Measurements from ENCODE around the gene ITPRID2.

Gene ITPRID2

DNA sequence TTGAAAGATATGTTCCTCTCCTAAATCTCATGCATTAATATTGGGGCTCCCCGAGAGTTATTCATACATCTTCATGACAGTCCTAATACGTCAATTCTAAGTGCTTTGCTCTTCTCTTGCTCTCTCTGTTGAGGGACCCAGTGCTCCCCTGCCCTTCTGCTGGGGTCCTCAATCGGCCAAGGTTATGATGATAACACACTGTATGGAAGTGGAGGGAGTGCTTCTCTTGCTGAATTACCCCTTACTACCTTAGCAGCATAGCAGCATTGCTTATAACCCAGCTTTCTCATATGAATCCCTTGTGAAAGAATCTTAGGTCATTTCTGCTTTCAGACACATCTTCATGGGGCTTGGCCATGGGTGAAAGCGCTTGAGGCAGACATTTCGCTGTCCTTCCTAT, 43.2 kb downstream of the ITPRID2 start:
- Histone ChIP-seq H3K79me2 (ENCODE audit: control insufficient read depth, insufficient read depth, low read length, poor library complexity) (no peaks in the 10 kb centered on the region), H3K27ac (ENCODE audit: low read depth, low read length) (no peak overlapping the region), H3K4me2 (ENCODE audit: low read length) (no peak overlapping the region), H2BK5ac (ENCODE audit: low read depth, low read length, poor library complexity) (no peak overlapping the region), H3K79me1 (ENCODE audit: low read length) (no peaks in the 10 kb centered on the region), H4K8ac (ENCODE audit: low read depth, low read length) (no peak overlapping the region), H3K4me3 (ENCODE audit: low read depth, low read length) (no peak overlapping the region), H3K9ac (ENCODE audit: low read length) (no peak overlapping the region), H3K9me3 (ENCODE audit: insufficient read depth, low read depth, low read length) (no peaks in the 10 kb centered on the region), H3K18ac (ENCODE audit: low read length) (no peak overlapping the region), H3K4me1 (ENCODE audit: control insufficient read depth in 1 of 2, insufficient read depth in 2 of 2, low read length in 2 of 2) (no peaks in the 10 kb centered on the region), H4K12ac (ENCODE audit: low read depth, low read length) (no peak overlapping the region), H3K23ac (ENCODE audit: low read length) (peak overlapping the region; percentile 84), H3K4ac (ENCODE audit: low read depth, low read length) (no peak overlapping the region), H2AK5ac (ENCODE audit: low read length) (no peak overlapping the region), H3K36me3 (ENCODE audit: control insufficient read depth in 1 of 2, insufficient read depth in 2 of 2, low read length in 2 of 2) (no peaks in the 10 kb centered on the region), H3K14ac (ENCODE audit: low read length) (no peak overlapping the region), H2BK12ac (ENCODE audit: low read length) (no peak overlapping the region), H3K27me3 (ENCODE audit: insufficient read depth, low read length) (no peaks in the 10 kb centered on the region), H2BK120ac (ENCODE audit: insufficient read depth, low read length, poor library complexity) (no peak overlapping the region), H4K91ac (ENCODE audit: low read depth, low read length) (no peak overlapping the region), H2AFZ (ENCODE audit: insufficient read depth, low read length, poor library complexity) (no peak overlapping the region)
- DNase-seq, result no peak
- no CpG with 5 or more reads among the region's 5 CpGs for WGBS (ENCODE audit: extremely low coverage, insufficient coverage, insufficient read length)

DNA sequence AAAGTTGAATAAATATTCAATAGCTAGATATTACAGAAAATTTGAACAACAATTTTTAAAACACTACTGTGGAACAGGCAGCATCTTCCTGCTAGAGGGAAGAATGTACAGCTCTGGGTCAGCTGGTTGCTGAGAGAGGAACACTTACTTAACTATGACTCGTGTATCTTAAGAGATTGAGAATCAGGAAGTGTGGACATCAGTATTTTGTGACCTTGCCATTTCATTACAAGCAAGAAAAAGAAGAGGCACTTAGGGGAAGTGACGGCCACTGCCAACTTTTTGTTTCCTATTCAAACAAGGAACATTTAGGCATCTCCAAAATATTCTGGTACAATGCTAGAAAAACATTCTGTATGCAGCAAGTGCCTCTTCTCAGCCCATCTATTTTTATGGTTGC, 45.9 kb downstream of the ITPRID2 start:
- Histone ChIP-seq H2BK120ac (ENCODE audit: insufficient read depth, low read length, poor library complexity) (no peak overlapping the region), H3K14ac (ENCODE audit: low read length) (no peak overlapping the region)
- no CpG with 5 or more reads among the region's 2 CpGs for WGBS (ENCODE audit: extremely low coverage, insufficient coverage, insufficient read length)

DNA sequence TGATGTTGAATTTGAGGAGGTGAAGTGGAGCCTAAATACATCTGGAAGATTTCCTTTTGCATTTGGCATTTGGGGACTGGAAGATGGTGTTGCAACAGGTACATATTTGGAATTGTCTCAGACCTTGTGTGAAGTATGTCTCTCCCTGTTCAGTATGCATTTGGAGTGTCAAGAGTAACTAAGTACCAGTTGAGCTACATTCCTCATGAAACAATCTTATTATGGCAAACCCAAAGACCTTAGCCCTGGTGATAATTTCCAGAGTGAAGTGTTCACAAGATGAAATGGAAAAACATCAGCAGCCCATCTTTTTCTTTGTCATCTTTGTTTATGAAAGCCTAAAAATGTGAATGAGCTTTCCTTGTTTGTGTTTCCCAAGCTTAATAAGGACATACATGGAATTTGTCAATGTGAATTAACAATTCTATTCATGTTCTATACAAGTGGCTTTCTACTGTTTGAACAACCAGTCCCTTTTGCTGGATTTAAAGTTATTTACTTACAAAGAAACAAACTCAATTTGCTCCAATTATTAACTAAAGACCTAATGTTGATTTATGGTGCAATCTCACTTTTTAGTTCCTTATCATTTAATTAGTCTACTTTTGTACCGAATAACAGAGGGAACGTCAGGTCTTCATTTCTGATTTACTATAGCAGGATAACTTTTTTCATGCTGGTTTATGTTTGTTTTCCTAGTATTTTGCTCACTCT, 52.0 kb downstream of the ITPRID2 start:
- Histone ChIP-seq H3K36me3 (ENCODE audit: control insufficient read depth in 1 of 2, insufficient read depth in 2 of 2, low read length in 2 of 2) (no peaks in the 10 kb centered on the region), H3K14ac (ENCODE audit: low read length) (peak overlapping the region; percentile 77), H3K4me3 (ENCODE audit: low read depth, low read length) (no peak overlapping the region), H3K27me3 (ENCODE audit: insufficient read depth, low read length) (no peaks in the 10 kb centered on the region), H3K4ac (ENCODE audit: low read depth, low read length) (no peak overlapping the region), H2BK5ac (ENCODE audit: low read depth, low read length, poor library complexity) (peak overlapping the region; percentile 98), H2AK5ac (ENCODE audit: low read length) (peak overlapping the region; percentile 64), H4K8ac (ENCODE audit: low read depth, low read length) (peak overlapping the region; percentile 84), H2BK120ac (ENCODE audit: insufficient read depth, low read length, poor library complexity) (peak overlapping the region; percentile 95), H3K4me2 (ENCODE audit: low read length) (no peak overlapping the region), H3K23ac (ENCODE audit: low read length) (no peak overlapping the region), H3K79me2 (ENCODE audit: control insufficient read depth, insufficient read depth, low read length, poor library complexity) (no peaks in the 10 kb centered on the region), H2BK12ac (ENCODE audit: low read length) (peak overlapping the region; percentile 98), H3K27ac (ENCODE audit: low read depth, low read length) (peak overlapping the region; percentile 84), H3K9me3 (ENCODE audit: insufficient read depth, low read depth, low read length) (no peaks in the 10 kb centered on the region), H2AFZ (ENCODE audit: insufficient read depth, low read length, poor library complexity) (no peak overlapping the region), H3K79me1 (ENCODE audit: low read length) (peaks cover 17% of the 10 kb centered on the region), H3K4me1 (ENCODE audit: control insufficient read depth in 1 of 2, insufficient read depth in 2 of 2, low read length in 2 of 2) (peaks cover 3 to 8% of the 10 kb centered on the region in 2 experiments), H4K12ac (ENCODE audit: low read depth, low read length) (no peak overlapping the region), H3K9ac (ENCODE audit: low read length) (no peak overlapping the region), H3K18ac (ENCODE audit: low read length) (no peak overlapping the region), H4K91ac (ENCODE audit: low read depth, low read length) (peak overlapping the region; percentile 97)
- WGBS (ENCODE audit: extremely low coverage, insufficient coverage, insufficient read length), result no CpG with 5 or more reads among the region's 2 CpGs
- DNase-seq, result peak; percentile 52 to 94

More for the DNA sequence above, 45.9 kb downstream of the ITPRID2 start:
- no peak overlapping the region for H3K4ac ChIP-seq (ENCODE audit: low read depth, low read length)
- no peak overlapping the region for H2AK5ac ChIP-seq (ENCODE audit: low read length)
- no peak overlapping the region for H4K91ac ChIP-seq (ENCODE audit: low read depth, low read length)
- no peaks in the 10 kb centered on the region for H3K79me2 ChIP-seq (ENCODE audit: control insufficient read depth, insufficient read depth, low read length, poor library complexity)
- DNase-seq, result no peak
- H3K4me3 ChIP-seq (ENCODE audit: low read depth, low read length), result no peak overlapping the region
- H3K27me3 ChIP-seq (ENCODE audit: insufficient read depth, low read length), result no peaks in the 10 kb centered on the region
- no peak overlapping the region for H4K12ac ChIP-seq (ENCODE audit: low read depth, low read length)
- no peak overlapping the region for H2BK12ac ChIP-seq (ENCODE audit: low read length)
- H3K36me3 ChIP-seq (ENCODE audit: control insufficient read depth in 1 of 2, insufficient read depth in 2 of 2, low read length in 2 of 2), result no peaks in the 10 kb centered on the region
- H3K9ac ChIP-seq (ENCODE audit: low read length), result no peak overlapping the region
- H3K23ac ChIP-seq (ENCODE audit: low read length), result no peak overlapping the region
- H3K79me1 ChIP-seq (ENCODE audit: low read length), result peaks cover 7% of the 10 kb centered on the region
- H3K27ac ChIP-seq (ENCODE audit: low read depth, low read length), result no peak overlapping the region
- H4K8ac ChIP-seq (ENCODE audit: low read depth, low read length), result no peak overlapping the region
- no peaks in the 10 kb centered on the region for H3K4me1 ChIP-seq (ENCODE audit: control insufficient read depth in 1 of 2, insufficient read depth in 2 of 2, low read length in 2 of 2)
- H3K9me3 ChIP-seq (ENCODE audit: insufficient read depth, low read depth, low read length), result no peaks in the 10 kb centered on the region
- no peak overlapping the region for H2BK5ac ChIP-seq (ENCODE audit: low read depth, low read length, poor library complexity)
- H3K18ac ChIP-seq (ENCODE audit: low read length), result no peak overlapping the region
- no peak overlapping the region for H2AFZ ChIP-seq (ENCODE audit: insufficient read depth, low read length, poor library complexity)
- no peak overlapping the region for H3K4me2 ChIP-seq (ENCODE audit: low read length)

DNA sequence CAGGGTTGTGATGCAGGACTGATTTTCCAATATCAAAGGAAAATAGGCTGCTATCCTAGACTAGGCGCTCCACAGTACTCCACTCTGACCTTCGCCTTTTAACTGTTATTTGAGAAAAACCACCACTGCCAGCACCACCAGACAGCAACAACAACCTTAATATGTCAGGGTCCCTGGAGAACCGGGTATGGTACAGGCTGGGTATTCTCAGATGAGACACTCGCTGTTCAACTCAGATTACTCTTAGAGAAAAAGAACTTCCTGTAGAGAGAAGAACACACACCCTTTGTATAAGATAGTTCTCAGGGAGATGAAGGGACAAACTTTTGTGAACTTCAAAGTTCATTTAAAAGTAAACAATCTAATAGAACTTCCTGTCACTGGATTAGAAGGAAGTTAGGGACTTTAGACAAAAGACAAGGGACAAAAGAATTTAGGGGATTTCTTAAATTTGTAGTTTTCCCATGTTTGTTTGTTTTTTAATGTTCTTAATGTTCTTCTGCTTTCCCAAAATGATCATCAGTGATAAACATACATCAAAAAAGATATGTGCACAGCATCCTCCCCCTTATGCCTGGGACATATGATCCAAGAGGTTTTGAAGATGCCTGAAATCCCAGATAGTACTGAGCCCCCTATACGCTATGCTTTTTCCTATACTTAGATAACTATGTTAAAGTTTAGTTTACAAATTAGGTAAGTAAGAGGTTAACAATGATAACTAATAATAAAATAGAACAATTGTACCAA, 52.8 kb downstream of the ITPRID2 start:
- H3K9me3 ChIP-seq (ENCODE audit: insufficient read depth, low read depth, low read length), result peaks cover 1% of the 10 kb centered on the region
- no peaks in the 10 kb centered on the region for H3K36me3 ChIP-seq (ENCODE audit: control insufficient read depth in 1 of 2, insufficient read depth in 2 of 2, low read length in 2 of 2)
- peak overlapping the region; percentile 64 for H2AK5ac ChIP-seq (ENCODE audit: low read length)
- no peak overlapping the region for H2AFZ ChIP-seq (ENCODE audit: insufficient read depth, low read length, poor library complexity)
- H3K79me2 ChIP-seq (ENCODE audit: control insufficient read depth, insufficient read depth, low read length, poor library complexity), result no peaks in the 10 kb centered on the region
- peak overlapping the region; percentile 95 for H2BK120ac ChIP-seq (ENCODE audit: insufficient read depth, low read length, poor library complexity)
- H3K4me3 ChIP-seq (ENCODE audit: low read depth, low read length), result no peak overlapping the region
- peak overlapping the region; percentile 77 for H3K14ac ChIP-seq (ENCODE audit: low read length)
- H3K18ac ChIP-seq (ENCODE audit: low read length), result no peak overlapping the region
- H4K12ac ChIP-seq (ENCODE audit: low read depth, low read length), result no peak overlapping the region
- peak overlapping the region; percentile 97 for H4K91ac ChIP-seq (ENCODE audit: low read depth, low read length)
- no peak overlapping the region for H3K23ac ChIP-seq (ENCODE audit: low read length)
- H3K4me1 ChIP-seq (ENCODE audit: control insufficient read depth in 1 of 2, insufficient read depth in 2 of 2, low read length in 2 of 2), result peaks cover 5 to 12% of the 10 kb centered on the region in 2 experiments
- no peak overlapping the region for H3K4me2 ChIP-seq (ENCODE audit: low read length)
- H2BK5ac ChIP-seq (ENCODE audit: low read depth, low read length, poor library complexity), result peak overlapping the region; percentile 98
- peaks cover 22% of the 10 kb centered on the region for H3K79me1 ChIP-seq (ENCODE audit: low read length)
- H3K9ac ChIP-seq (ENCODE audit: low read length), result no peak overlapping the region
- peak in 1 of 2 donors; percentile 20 for DNase-seq
- H3K27me3 ChIP-seq (ENCODE audit: insufficient read depth, low read length), result no peaks in the 10 kb centered on the region
- H2BK12ac ChIP-seq (ENCODE audit: low read length), result peak overlapping the region; percentile 98
- H3K27ac ChIP-seq (ENCODE audit: low read depth, low read length), result peak overlapping the region; percentile 84
- peak overlapping the region; percentile 84 for H4K8ac ChIP-seq (ENCODE audit: low read depth, low read length)
- no CpG with 5 or more reads among the region's 5 CpGs for WGBS (ENCODE audit: extremely low coverage, insufficient coverage, insufficient read length)
- peak overlapping the region; percentile 16 for H3K4ac ChIP-seq (ENCODE audit: low read depth, low read length)
